Measurements from ENCODE around the gene SLC25A42.

The SLC25A42 gene

GRCh38 chr19:19137556-19138108 is 73.8 kb downstream of the SLC25A42 start:
- peak overlapping the region; percentile 92 for H3K4me3 ChIP-seq (ENCODE audit: low read depth, low read length)
- no peak for DNase-seq (ENCODE audit: low read depth)
- TF ChIP-seq CTCF (IDR thresholded peaks at IDR 0.05; ENCODE audit: control insufficient read depth, extremely low read depth, insufficient read depth), result no peak

- peak within 1 kb of the TSS; percentile 92 for H3K4me3 ChIP-seq (ENCODE audit: low read depth, low read length)
- peak; percentile 98 for DNase-seq (ENCODE audit: low read depth)
- TF ChIP-seq CTCF (IDR thresholded peaks at IDR 0.05; ENCODE audit: control insufficient read depth, extremely low read depth, insufficient read depth), result no peak
These were observed 74.6 kb downstream of the SLC25A42 start, which contains the start of gene TMEM161A for GRCh38 chr19:19138109-19138981. Gene TMEM161A (minus strand): TSS chr19:19138478. CDS start chr19:19138428, 50 bp downstream.

GRCh38 chr19:19139876-19140229 is 76.1 kb downstream of the SLC25A42 start:
- no peak for DNase-seq (ENCODE audit: low read depth)

GRCh38 chr19:19140476-19140875 is 76.7 kb downstream of the SLC25A42 start:
- TF ChIP-seq CTCF (IDR thresholded peaks at IDR 0.05; ENCODE audit: control insufficient read depth, extremely low read depth, insufficient read depth), result no peak
- no peak overlapping the region for H3K4me3 ChIP-seq (ENCODE audit: low read depth, low read length)
- no peak for DNase-seq (ENCODE audit: low read depth)

More at GRCh38 chr19:19139876-19140229, 76.1 kb downstream of the SLC25A42 start:
- H3K4me3 ChIP-seq (ENCODE audit: low read depth, low read length), result no peak overlapping the region
- no peak for TF ChIP-seq CTCF (IDR thresholded peaks at IDR 0.05; ENCODE audit: control insufficient read depth, extremely low read depth, insufficient read depth)

- DNase-seq (ENCODE audit: low read depth), result no peak
These were observed 78.6 kb downstream of the SLC25A42 start for GRCh38 chr19:19142347-19142746.

GRCh38 chr19:19145281-19145680 is 81.5 kb downstream of the SLC25A42 start:
- no peak for DNase-seq (ENCODE audit: low read depth)
- no peak for TF ChIP-seq CTCF (IDR thresholded peaks at IDR 0.05; ENCODE audit: control insufficient read depth, extremely low read depth, insufficient read depth)
- no peak overlapping the region for H3K4me3 ChIP-seq (ENCODE audit: low read depth, low read length)

More at GRCh38 chr19:19142347-19142746, 78.6 kb downstream of the SLC25A42 start:
- TF ChIP-seq CTCF (IDR thresholded peaks at IDR 0.05; ENCODE audit: control insufficient read depth, extremely low read depth, insufficient read depth), result no peak
- no peak overlapping the region for H3K4me3 ChIP-seq (ENCODE audit: low read depth, low read length)

Measured in LNCaP clone FGC (cell line).